Immature natural killer cell (primary cell): ENCODE results near the gene ATG2A. TPM values are rescaled to one million over a fixed set of nuclear protein-coding genes. Genes with fewer than 3 reads are reported as not detected.

Source experiments
- DNase-seq, 3 donors: peaks; one replicate each; pipeline ENCODE4 v3.0.0; 2022; ENCODE audit warnings: mixed read lengths in 1 of 3
- H3K27ac Mint-ChIP-seq, 6 donors: one replicate each; pipeline ENCODE4 v1.8.0; 2020; ENCODE audit warnings: mixed read lengths in 6 of 6, mild to moderate bottlenecking in 5 of 6, inconsistent platforms in 4 of 6, moderate library complexity in 3 of 6
- H3K27me3 Mint-ChIP-seq, 3 donors: one replicate each; pipeline ENCODE4 v1.8.0; 2020 to 2021; ENCODE audit warnings: low read depth in 3 of 3, mild to moderate bottlenecking in 3 of 3, mixed read lengths in 3 of 3, moderate library complexity in 3 of 3, inconsistent platforms in 1 of 3
- H3K36me3 Mint-ChIP-seq, 3 donors: one replicate each; pipeline ENCODE4 v1.8.0; 2020; ENCODE audit warnings: mixed read lengths in 3 of 3, inconsistent platforms in 2 of 3, mild to moderate bottlenecking in 2 of 3
- H3K4me1 Mint-ChIP-seq, 2 donors: one replicate each; pipeline ENCODE4 v1.8.0; 2020; ENCODE audit warnings: inconsistent platforms in 2 of 2, mild to moderate bottlenecking in 2 of 2, mixed read lengths in 2 of 2, moderate library complexity in 1 of 2
- H3K4me3 Mint-ChIP-seq, 5 donors: one replicate each; pipeline ENCODE4 v1.8.0; 2020; ENCODE audit warnings: mild to moderate bottlenecking in 5 of 5, mixed read lengths in 5 of 5, inconsistent platforms in 3 of 5, moderate library complexity in 3 of 5
- H3K9me3 Mint-ChIP-seq, 6 donors: one replicate each; pipeline ENCODE4 v1.8.0; 2020; ENCODE audit warnings: mild to moderate bottlenecking in 6 of 6, mixed read lengths in 6 of 6, inconsistent platforms in 4 of 6, moderate library complexity in 3 of 6
- polyA plus RNA-seq, 3 donors: library from polyadenylated mRNA; unstranded; fragments of 300-500 nt; fragmentation: Illumina TruSeq; gene quantifications; one replicate each; pipeline ENCODE4 v1.2.3, GENCODE V29; 2021

The ATG2A gene
- polyA plus RNA-seq, 3 donors from 2014 or later: 3.7 to 10.0 (median 6.7) TPM

DNA sequence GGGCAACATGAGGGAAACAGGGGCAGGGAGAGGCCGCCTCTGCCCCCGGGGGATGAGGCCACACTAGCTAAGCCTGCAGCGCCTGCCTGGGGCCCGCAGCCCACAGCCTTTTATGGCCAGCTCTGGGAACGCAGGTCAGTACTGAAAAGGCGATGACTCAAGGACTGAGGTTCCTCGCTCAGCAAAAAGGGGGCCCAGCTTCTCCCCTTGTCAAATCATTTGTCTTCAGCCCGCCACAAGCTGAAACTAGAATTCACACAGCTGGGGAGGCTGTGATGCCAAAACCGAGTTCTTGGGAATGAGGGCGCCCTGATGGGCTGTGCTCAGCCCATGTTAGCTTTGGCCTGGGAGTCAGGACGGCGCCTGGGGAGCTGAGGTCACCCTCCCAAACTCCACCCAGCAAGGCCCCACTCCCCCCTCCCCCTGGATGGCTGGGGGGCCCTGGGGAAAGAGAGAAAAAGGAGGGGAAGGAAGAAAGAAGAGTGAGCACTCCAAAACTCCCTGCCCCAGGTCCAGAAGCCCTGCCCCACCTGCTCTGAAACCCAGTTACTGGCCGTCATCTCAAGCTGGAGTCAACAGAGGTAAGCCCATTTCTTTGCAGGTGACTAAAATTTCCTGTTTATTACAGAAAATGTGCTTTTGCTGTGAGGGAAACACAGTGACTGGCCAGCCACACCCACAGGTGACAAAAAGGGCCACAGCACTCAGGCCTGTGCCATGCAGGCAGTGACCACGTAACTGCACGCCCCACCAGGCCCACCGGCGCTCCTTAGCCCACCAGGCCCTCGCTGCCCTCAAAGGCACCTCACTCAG lies 52.3 kb downstream of the ATG2A start:
- H3K4me1 Mint-ChIP-seq: peaks cover 91 to 94% of the 10 kb centered on the region in 2 donors
- H3K27me3 Mint-ChIP-seq: peaks cover 7 to 23% (median 21%) of the 10 kb centered on the region in 3 donors
- peak overlapping the region; percentile 56 to 95 (median 76) for H3K4me3 Mint-ChIP-seq
- DNase-seq: peak in 1 of 3 donors; percentile 48
- peak overlapping the region; percentile 90 to 99 (median 96) for H3K27ac Mint-ChIP-seq
- no peaks in the 10 kb centered on the region for H3K9me3 Mint-ChIP-seq
- H3K36me3 Mint-ChIP-seq: peaks cover 4 to 18% (median 9%) of the 10 kb centered on the region in 3 donors

DNA sequence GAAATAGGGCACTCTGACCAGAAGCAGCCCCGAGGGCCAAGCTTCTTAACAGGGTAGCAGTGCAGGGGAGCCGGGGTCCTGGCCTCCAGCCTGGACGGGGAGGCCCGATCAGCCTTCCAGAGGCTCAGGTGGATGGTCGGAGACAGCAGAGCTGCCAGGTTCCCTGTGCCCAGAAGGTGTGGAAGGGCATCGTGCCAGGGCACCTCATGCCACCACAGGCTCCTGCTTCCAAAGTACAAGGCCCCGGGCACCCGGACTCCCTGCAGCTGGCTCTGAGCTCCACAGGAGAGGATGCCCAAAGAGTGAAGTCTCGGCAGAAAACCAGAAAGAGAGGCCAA lies 52.9 kb downstream of the ATG2A start:
- Mint-ChIP-seq H3K9me3 (no peaks in the 10 kb centered on the region), H3K27me3 (peaks cover 7 to 26% (median 25%) of the 10 kb centered on the region in 3 donors), H3K4me1 (peaks cover 91 to 94% of the 10 kb centered on the region in 2 donors), H3K27ac (peak overlapping the region; percentile 90 to 99 (median 96)), H3K4me3 (peak overlapping the region; percentile 56 to 95 (median 76)), H3K36me3 (peaks cover 8 to 22% (median 13%) of the 10 kb centered on the region in 3 donors)
- DNase-seq: no peak

DNA sequence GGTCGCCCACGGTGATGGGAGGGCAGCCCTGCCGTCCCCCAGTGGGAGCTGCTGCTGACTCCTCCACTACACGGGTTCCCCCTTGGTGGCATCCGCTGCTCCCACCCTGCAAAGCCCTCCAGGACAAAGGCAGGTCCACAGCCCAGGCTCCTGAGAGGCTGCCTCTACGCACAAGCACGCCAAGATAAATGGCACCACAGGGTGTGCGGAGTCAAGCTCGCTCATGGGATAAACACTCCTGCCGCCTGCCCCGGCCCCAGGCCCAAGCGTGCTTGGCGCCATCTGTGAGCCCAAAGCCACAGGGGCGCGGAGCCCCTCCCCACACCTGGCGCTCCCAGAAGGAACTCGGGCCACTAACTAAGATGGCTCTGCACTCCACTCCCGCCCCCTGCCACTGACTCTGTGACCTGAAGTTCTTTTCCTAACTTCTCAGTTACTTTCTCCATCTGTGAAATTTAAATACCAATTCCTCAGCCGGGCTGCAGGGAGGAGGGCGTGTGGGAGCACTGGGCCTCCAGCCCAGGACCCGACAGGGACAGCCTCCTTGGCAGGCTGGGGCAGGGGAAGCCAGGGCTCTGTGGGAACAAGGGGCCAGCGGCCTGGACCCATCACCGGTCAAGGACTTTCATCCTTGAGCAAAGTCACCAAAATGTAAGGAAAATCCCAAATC lies 53.5 kb downstream of the ATG2A start:
- no peaks in the 10 kb centered on the region for H3K9me3 Mint-ChIP-seq
- H3K27me3 Mint-ChIP-seq: peaks cover 7 to 31% (median 25%) of the 10 kb centered on the region in 3 donors
- peak overlapping the region; percentile 56 to 95 (median 76) for H3K4me3 Mint-ChIP-seq
- H3K4me1 Mint-ChIP-seq: peaks cover 91 to 94% of the 10 kb centered on the region in 2 donors
- H3K27ac Mint-ChIP-seq: peak overlapping the region; percentile 90 to 99 (median 98)
- no peak for DNase-seq
- H3K36me3 Mint-ChIP-seq: peaks cover 8 to 21% (median 13%) of the 10 kb centered on the region in 3 donors

DNA sequence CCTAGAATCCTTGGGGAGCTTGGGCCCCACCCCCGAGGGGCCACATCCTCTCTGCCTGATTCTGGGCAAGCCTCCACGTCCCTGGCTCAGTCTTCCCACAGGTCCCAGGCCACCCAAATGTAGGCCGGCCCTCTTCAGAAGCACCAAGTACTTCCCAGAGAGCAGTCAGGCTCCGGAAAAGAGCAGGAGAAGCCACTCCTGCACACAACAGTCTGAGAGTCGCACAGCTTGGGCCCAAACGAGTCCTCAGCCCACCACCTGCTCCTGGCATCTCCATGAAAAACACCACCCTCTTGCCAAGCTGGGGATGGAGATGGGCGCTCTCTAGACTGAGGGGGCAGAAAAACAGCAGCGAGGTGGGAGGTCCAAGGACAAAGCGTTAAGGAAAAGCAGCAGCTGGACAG lies 54.0 kb downstream of the ATG2A start:
- Mint-ChIP-seq H3K36me3 (peaks cover 8 to 17% (median 13%) of the 10 kb centered on the region in 3 donors), H3K27me3 (peaks cover 4 to 31% (median 25%) of the 10 kb centered on the region in 3 donors), H3K4me1 (peaks cover 91 to 92% of the 10 kb centered on the region in 2 donors), H3K4me3 (peak overlapping the region; percentile 65 to 95 (median 72)), H3K9me3 (no peaks in the 10 kb centered on the region), H3K27ac (peak overlapping the region; percentile 90 to 99 (median 98))
- no peak for DNase-seq

DNA sequence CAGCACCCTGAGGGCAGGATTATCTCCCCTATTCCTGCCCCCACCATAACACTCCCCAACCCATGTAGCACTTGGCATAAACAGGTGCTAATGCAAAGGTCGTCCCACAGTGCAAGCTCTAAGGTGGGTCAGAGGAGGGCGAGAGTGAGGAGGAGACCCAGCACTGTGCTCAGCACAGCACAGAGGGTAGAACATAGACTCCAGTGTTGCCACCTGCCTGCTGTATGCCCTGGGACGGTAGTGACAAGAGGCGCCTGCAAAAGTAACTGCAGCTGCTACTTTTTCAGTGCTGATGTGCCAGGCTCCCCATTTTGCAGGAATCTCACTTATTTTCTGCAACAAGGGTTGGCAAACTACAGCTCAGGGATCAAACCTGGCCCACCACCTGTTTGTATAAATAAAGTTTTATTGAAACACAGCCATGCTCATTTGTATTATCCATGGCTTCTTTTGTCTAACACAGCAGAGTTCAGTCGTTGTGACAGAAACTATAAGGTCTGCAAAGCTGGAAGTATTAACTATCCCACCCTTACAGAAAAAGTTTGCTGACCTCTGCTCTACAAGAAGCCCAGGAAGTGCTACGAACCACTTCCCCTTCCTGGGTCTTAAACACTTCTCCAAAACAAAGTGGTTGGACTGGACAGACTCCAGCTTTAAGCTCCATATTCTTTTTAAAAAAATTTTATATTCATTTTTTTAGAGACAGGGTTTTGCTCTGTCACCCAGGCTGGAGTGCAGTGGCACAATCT lies 55.6 kb downstream of the ATG2A start:
- Mint-ChIP-seq H3K4me3 (peak overlapping the region; percentile 80 to 95 (median 88)), H3K9me3 (no peaks in the 10 kb centered on the region), H3K27me3 (peaks cover 2 to 29% (median 21%) of the 10 kb centered on the region in 3 donors), H3K36me3 (peaks cover 8 to 13% (median 8%) of the 10 kb centered on the region in 3 donors), H3K4me1 (peaks cover 92 to 93% of the 10 kb centered on the region in 2 donors), H3K27ac (peak overlapping the region; percentile 97 to 99 (median 98))
- DNase-seq: peak in 2 of 3 donors; percentile 31 to 35

DNA sequence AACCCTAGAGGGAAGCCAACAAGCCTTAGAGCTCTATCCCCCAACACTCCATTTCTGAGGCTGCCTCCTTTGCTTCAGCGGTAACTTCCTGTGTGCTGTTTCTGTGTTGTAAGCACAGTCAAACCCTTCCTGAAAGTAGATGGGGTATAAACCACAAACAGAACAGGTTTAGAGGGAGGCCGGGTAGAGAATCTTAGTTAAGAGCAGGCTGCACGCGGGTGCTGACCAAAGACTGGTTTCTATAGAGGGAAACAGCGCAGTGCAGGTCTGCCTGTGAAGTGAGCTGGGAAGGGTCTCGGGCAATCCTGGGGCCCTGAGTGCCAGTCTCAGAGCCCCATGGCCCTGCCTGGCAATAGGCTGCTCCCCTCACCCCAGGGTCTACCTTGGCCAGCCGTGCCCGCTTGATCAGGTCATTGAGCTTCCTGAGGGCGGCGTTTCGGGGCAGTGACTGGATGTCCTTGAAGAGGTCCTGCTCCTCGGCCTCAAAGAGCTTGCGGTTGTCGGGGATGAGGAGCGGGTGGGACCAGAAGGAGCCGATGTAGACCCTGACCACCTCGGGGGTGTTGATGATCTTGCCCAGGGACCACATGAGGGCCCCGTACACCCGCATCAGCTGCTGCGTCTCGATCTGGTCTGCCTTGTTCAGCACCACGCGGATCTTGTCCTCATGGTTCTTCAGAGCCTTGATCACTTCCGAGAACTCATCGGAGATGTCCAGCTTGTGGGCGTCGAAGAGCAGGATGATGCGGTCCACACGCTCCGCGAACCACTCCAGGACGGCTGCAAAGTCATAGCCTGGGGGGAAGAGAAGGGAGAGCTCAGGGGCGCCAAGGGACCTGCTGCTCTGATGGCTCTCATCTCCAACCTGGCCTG lies 57.2 kb downstream of the ATG2A start:
- H3K4me1 Mint-ChIP-seq: peaks cover 92 to 93% of the 10 kb centered on the region in 2 donors
- H3K27me3 Mint-ChIP-seq: peaks cover 3 to 37% (median 26%) of the 10 kb centered on the region in 3 donors
- H3K9me3 Mint-ChIP-seq: no peaks in the 10 kb centered on the region
- peak overlapping the region; percentile 80 to 95 (median 88) for H3K4me3 Mint-ChIP-seq
- peaks cover 13 to 16% (median 14%) of the 10 kb centered on the region in 3 donors for H3K36me3 Mint-ChIP-seq
- peak; percentile 78 to 83 (median 82) for DNase-seq
- H3K27ac Mint-ChIP-seq: peak overlapping the region; percentile 97 to 99 (median 98)

DNA sequence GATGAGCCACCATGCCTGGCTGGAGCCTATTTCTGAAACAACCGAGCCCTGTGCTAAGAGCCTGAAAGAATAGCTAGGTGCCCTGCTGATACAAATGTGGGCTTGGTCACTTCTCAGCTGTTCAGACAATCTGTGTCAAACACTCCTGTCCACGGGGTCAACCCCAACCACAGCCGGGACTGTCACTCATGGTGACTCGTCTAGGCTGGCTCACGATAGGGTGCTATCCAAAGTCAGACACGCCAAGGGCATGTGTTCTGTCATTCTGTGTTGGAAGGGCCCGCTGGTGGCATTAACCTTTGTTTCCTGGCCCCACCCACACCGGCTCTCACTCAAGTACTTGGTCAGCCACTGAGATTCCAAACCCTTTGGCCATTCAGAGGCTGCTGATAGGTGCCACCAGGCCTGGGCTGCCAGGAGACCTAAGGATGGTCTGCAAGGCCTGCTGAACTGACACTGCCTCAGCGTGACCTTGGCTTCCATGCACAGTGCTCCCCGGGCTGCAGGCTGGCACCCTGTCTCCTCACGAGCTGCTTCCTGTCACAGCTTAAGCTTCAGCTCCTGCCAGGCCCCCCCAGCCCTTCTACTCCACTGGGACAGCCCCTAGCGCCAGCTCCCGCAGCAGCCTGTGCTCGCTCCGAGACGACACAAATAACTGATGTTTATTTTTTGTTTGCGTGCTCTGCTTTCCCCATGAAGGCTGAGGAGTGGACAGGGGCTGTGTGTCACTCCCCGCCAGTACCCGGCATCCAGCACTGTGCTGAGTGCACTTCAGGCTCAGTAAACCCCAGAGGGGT lies 58.3 kb downstream of the ATG2A start:
- Mint-ChIP-seq H3K27ac (peak overlapping the region; percentile 97 to 99 (median 98)), H3K36me3 (peaks cover 14 to 16% (median 14%) of the 10 kb centered on the region in 3 donors), H3K27me3 (peaks cover 3 to 37% (median 26%) of the 10 kb centered on the region in 3 donors), H3K4me3 (peak overlapping the region; percentile 80 to 95 (median 88)), H3K4me1 (peaks cover 87 to 89% of the 10 kb centered on the region in 2 donors), H3K9me3 (no peaks in the 10 kb centered on the region)
- DNase-seq: peak; percentile 72 to 73 (median 72)

DNA sequence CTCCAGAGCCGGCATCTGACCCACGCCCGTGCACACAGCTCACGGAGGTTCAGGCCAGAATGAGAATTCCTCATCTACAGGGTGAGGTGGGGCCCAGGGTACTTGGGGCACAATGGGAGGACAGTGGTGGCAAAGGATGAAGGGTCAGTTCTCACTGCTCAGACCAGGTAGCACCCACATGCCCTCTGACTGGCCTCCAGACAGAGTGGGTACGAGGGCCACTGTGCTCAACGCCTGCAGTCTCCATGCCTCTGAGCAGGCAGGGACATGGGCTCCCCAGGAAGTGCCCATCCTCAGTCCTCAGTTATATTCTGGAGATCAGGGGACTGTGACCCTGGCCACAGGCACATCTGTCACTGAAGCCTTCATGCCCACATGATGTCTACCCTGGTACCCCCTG lies 59.5 kb downstream of the ATG2A start:
- DNase-seq: no peak
- Mint-ChIP-seq H3K9me3 (no peaks in the 10 kb centered on the region), H3K27ac (peak overlapping the region; percentile 86 to 99 (median 89)), H3K4me3 (peak overlapping the region in 3 of 5 donors; percentile 21 to 46 (median 33)), H3K4me1 (peaks cover 87 to 89% of the 10 kb centered on the region in 2 donors), H3K36me3 (peaks cover 14 to 16% (median 14%) of the 10 kb centered on the region in 3 donors), H3K27me3 (peaks cover 3 to 37% (median 31%) of the 10 kb centered on the region in 3 donors)

DNA sequence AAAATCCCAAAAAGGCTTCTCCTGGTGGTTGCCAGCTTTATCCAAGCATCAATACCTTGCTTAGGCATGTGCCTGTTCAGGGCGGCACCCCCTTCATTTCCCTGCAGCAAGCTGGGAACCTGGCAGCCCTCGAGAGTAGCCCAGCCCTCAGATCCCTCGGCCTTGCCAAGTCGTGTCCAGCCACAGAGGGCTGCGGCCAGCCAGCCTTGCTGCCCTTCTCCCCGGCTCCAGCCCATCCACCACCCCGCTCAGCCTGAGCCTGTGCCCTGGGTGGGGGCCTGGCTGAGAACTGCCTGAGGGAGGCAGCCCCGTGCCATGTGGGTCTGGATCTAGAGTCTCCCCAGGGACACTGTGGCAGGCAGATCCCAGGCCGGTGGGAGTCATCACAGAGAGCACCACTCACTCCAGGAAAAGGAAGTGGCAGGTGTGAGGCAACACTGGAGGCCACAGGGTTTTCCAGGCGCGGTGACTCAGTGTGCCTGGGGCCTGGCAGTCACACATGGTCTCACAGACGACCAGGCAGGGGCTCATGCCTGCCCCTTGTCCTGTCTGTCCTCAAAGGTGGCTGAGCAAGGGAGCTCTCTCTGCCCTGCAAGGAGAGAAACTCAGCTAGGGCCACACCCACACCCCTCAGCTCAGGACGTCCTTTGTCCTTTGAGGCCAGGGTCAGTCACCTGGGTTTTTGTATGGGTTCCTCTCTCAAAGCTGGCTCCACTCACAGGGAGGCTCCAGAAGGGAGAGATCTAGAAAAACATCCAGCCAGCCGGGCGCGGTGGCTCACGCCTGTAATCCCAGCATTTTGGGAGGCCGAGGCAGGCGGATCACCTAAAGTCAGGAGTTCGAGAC lies 60.4 kb downstream of the ATG2A start:
- peaks cover 3 to 37% (median 32%) of the 10 kb centered on the region in 3 donors for H3K27me3 Mint-ChIP-seq
- H3K4me3 Mint-ChIP-seq: peak overlapping the region; percentile 40 to 85 (median 74)
- peak in 1 of 3 donors; percentile 29 for DNase-seq
- peaks cover 14 to 16% (median 14%) of the 10 kb centered on the region in 3 donors for H3K36me3 Mint-ChIP-seq
- no peaks in the 10 kb centered on the region for H3K9me3 Mint-ChIP-seq
- H3K27ac Mint-ChIP-seq: peak overlapping the region; percentile 94 to 98 (median 96)
- peaks cover 87 to 91% of the 10 kb centered on the region in 2 donors for H3K4me1 Mint-ChIP-seq

DNA sequence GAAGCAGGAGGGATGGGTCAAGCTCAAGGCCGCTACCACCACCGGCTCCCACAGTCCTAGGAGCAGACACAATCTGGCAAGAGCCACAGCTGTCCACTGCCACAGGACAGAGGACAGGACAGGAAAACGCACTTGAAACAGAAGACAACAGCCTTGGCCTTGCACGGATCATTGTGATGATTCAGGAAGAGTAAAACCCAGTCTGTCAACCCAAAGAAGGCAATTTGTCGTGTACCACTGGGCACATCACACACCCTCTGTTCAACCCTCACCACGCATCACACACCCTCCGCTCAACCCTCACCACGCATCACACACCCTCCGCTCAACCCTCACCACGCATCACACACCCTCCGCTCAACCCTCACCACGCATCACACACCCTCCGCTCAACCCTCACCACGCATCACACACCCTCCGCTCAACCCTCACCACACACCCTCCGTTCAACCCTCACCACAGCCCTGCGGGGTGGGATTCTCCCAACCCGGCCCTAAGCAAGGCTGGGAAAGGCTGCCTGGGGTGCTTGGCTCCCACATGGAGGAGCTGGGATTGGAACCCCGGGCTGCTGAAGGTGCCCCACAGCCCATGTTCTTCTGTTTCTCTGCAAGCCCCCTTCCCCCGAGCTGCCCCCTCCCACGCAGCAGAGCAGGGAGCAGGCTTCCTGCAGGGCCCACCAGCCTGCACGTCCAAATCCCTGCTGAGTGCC lies 61.3 kb downstream of the ATG2A start:
- H3K4me3 Mint-ChIP-seq: peak overlapping the region; percentile 74 to 85 (median 81)
- peaks cover 3 to 29% (median 26%) of the 10 kb centered on the region in 3 donors for H3K27me3 Mint-ChIP-seq
- H3K36me3 Mint-ChIP-seq: peaks cover 14 to 16% (median 14%) of the 10 kb centered on the region in 3 donors
- H3K4me1 Mint-ChIP-seq: peaks cover 88 to 91% of the 10 kb centered on the region in 2 donors
- no peak for DNase-seq
- H3K9me3 Mint-ChIP-seq: no peaks in the 10 kb centered on the region
- peak overlapping the region; percentile 94 to 98 (median 96) for H3K27ac Mint-ChIP-seq
